ENCODE data around the gene HCRTR1. TPM values are rescaled to one million over a fixed set of nuclear protein-coding genes. Genes with fewer than 3 reads are reported as not detected.

Gene HCRTR1
- total and polyA plus RNA-seq, 10 donors: 0.06 TPM; not detected in 9

- H3K4me1 ChIP-seq: peaks cover 10 to 38% (median 24%) of the 10 kb centered on the region in 6 donors
- WGBS, 5 donors: 54 to 74% (median 58%) methylated on average over 7 of the region's 7 CpGs
- DNase-seq: no peak
- H3K4me3 ChIP-seq: no peak overlapping the region
- no peaks in the 10 kb centered on the region for H3K9me3 ChIP-seq
- no peak overlapping the region for H3K27ac ChIP-seq
- peaks cover 0 to 34% (median 5%) of the 10 kb centered on the region in 7 donors for H3K27me3 ChIP-seq (replicated peaks in 1 of 7)
- TF ChIP-seq POLR2A (IDR thresholded peaks at IDR 0.05) (no peak), CTCF (IDR thresholded peaks at IDR 0.05 in 8 of 11, conservative IDR thresholded peaks at IDR 0.05 in 3 of 11) (no peak), POLR2AphosphoS5 (IDR thresholded peaks at IDR 0.05) (no peak)
- no peaks in the 10 kb centered on the region for H3K36me3 ChIP-seq
- intact Hi-C loops (cut with DNase I; ENCODE audit: low total_unique reads): loop anchor here (10.0 kb wide), 1 partner anchor 45 kb away; no protein-coding TSS in a partner anchor
Observed at GRCh38 chr1:31669433-31669785, 51.9 kb downstream of the HCRTR1 start.

GRCh38 chr1:31669786-31670592 is 52.5 kb downstream of the HCRTR1 start:
- peak overlapping the region in 2 of 8 donors; percentile 11 to 28 for H3K4me3 ChIP-seq
- H3K27me3 ChIP-seq (replicated peaks in 1 of 7): peaks cover 0 to 34% (median 5%) of the 10 kb centered on the region in 7 donors
- intact Hi-C loops (cut with DNase I; ENCODE audit: low total_unique reads): loop anchor here (10.0 kb wide), 1 partner anchor 45 kb away; no protein-coding TSS in a partner anchor
- DNase-seq: no peak
- H3K4me1 ChIP-seq: peaks cover 10 to 38% (median 24%) of the 10 kb centered on the region in 6 donors
- no peaks in the 10 kb centered on the region for H3K36me3 ChIP-seq
- WGBS, 5 donors: 8 to 16% (median 12%) methylated on average over 30 of the region's 30 CpGs
- H3K27ac ChIP-seq: peak overlapping the region in 4 of 8 donors; percentile 56 to 66 (median 61)
- no peaks in the 10 kb centered on the region for H3K9me3 ChIP-seq
- peak in 1 of 11 experiments; percentile 8 for TF ChIP-seq CTCF (IDR thresholded peaks at IDR 0.05 in 8 of 11, conservative IDR thresholded peaks at IDR 0.05 in 3 of 11)
- TF ChIP-seq POLR2A (IDR thresholded peaks at IDR 0.05): no peak
- TF ChIP-seq POLR2AphosphoS5 (IDR thresholded peaks at IDR 0.05): peak in 1 of 3 donors; percentile 6

- Histone ChIP-seq H3K27ac (peak overlapping the region in 6 of 8 donors; percentile 32 to 67 (median 61)), H3K36me3 (no peaks in the 10 kb centered on the region), H3K27me3 (replicated peaks in 1 of 7) (peaks cover 0 to 34% (median 5%) of the 10 kb centered on the region in 7 donors), H3K9me3 (no peaks in the 10 kb centered on the region), H3K4me1 (peaks cover 10 to 38% (median 24%) of the 10 kb centered on the region in 6 donors), H3K4me3 (peak overlapping the region in 2 of 8 donors; percentile 11 to 28)
- intact Hi-C loops (cut with DNase I; ENCODE audit: low total_unique reads): no loop called here
- WGBS, 5 donors: 42 to 71% (median 57%) methylated on average over 6 of the region's 6 CpGs
- DNase-seq: no peak
- TF ChIP-seq CTCF (IDR thresholded peaks at IDR 0.05 in 8 of 11, conservative IDR thresholded peaks at IDR 0.05 in 3 of 11) (no peak), POLR2AphosphoS5 (IDR thresholded peaks at IDR 0.05) (no peak), POLR2A (IDR thresholded peaks at IDR 0.05) (no peak)
Observed at GRCh38 chr1:31670593-31670964, 53.1 kb downstream of the HCRTR1 start.

- Histone ChIP-seq H3K4me1 (peaks cover 10 to 38% (median 24%) of the 10 kb centered on the region in 6 donors), H3K27ac (peak overlapping the region in 7 of 8 donors; percentile 14 to 67 (median 57)), H3K9me3 (no peaks in the 10 kb centered on the region), H3K36me3 (no peaks in the 10 kb centered on the region), H3K4me3 (no peak overlapping the region), H3K27me3 (replicated peaks in 1 of 7) (peaks cover 0 to 34% (median 5%) of the 10 kb centered on the region in 7 donors)
- no peak for TF ChIP-seq CTCF (IDR thresholded peaks at IDR 0.05 in 8 of 11, conservative IDR thresholded peaks at IDR 0.05 in 3 of 11)
- peak in 2 of 3 donors; percentile 47 to 50 for TF ChIP-seq POLR2AphosphoS5 (IDR thresholded peaks at IDR 0.05)
- intact Hi-C loops (cut with DNase I; ENCODE audit: low total_unique reads): no loop called here
- DNase-seq: no peak
- 39 to 87% (median 68%) methylated on average over 7 to 11 of the region's 11 CpGs for WGBS, 5 donors
Observed at GRCh38 chr1:31671147-31671546, 53.7 kb downstream of the HCRTR1 start.

All from spleen (tissue), 11 donors.